Measurements from ENCODE around the gene C10orf105.
A peak's percentile ranks its signal among the peaks of the same experiment; 100 is the strongest.

The C10orf105 gene

DNA sequence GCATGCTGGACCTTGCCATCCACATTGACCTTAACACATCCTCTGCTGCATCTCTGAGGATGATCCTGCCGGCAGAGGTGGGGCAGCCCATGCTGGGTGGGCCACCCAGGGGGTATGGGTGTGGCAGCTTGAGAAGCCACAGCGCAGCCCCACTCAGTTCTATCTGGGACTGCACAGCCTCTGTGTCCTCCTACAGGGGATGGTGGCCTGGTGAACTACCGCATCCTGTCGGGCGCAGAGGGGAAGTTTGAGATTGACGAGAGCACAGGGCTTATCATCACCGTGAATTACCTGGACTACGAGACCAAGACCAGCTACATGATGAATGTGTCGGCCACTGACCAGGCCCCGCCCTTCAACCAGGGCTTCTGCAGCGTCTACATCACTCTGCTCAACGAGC, 12.2 kb upstream of the C10orf105 start:
- TF ChIP-seq REPIN1 (tag by site-specific recombination; IDR thresholded peaks at IDR 0.05; ENCODE audit: low read depth) (no peak), ZNF426 (tag by site-specific recombination; IDR thresholded peaks at IDR 0.05) (no peak), ZNF701 (tag by site-specific recombination; IDR thresholded peaks at IDR 0.05) (no peak), ELK4 (IDR thresholded peaks at IDR 0.05; ENCODE audit: borderline replicate concordance, low read depth, low read length) (no peak)
- H3K36me3 ChIP-seq (ENCODE audit: control insufficient read depth in 2 of 2, insufficient read depth in 1 of 2, low read length in 2 of 2) = no peaks in the 10 kb centered on the region
- no peak overlapping the region for H3K4me3 ChIP-seq (ENCODE audit: low read depth, low read length)
- no peaks in the 10 kb centered on the region; the same call in 1 of the 2 replicates for H3K4me1 ChIP-seq (ENCODE audit: control insufficient read depth, insufficient read depth, low read length)
- ChIA-PET POLR2A (no interaction called here), CTCF (interaction anchor here (1.0 kb wide), 1 partner anchor 23 kb away, joined by 3 read pairs; no protein-coding TSS in a partner anchor)
- H3K27ac ChIP-seq (ENCODE audit: extremely low read depth, low read depth, low read length) = no peak overlapping the region
- H3K9me3 ChIP-seq (ENCODE audit: control insufficient read depth, insufficient read depth, low read depth, low read length) = no peaks in the 10 kb centered on the region

DNA sequence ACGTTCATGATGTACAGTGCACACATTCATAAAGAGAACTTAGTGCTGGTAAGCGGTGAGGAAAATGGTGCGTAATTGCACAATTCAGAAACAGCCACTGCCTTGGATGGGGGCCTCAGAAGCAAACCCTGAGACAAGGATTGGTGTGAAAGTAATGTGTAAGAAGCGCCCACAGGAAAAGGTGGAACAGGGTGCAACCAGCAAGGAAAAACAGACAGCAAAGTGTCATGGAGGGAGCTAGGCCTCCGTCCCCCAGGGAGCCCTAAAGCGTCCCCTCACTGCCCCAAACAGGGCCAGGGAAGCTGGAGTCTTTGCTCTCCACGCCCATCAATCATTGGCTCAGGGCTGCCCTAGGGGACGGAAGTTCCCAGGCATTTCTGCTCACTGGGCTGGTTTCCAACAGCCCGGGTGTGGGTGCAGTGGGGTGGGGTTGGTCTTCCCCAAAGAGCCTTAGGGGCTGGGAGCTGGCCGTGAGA, 9.6 kb upstream of the C10orf105 start:
- H3K4me1 ChIP-seq (ENCODE audit: control insufficient read depth, insufficient read depth, low read length) = no peaks in the 10 kb centered on the region; the same call in 1 of the 2 replicates
- ChIA-PET CTCF (interaction anchor here (0.9 to 1.3 kb wide), 3 partner anchors 21 to 167 kb away, joined by 3 to 8 read pairs (median 4); no protein-coding TSS in a partner anchor), POLR2A (no interaction called here)
- no peak overlapping the region for H3K4me3 ChIP-seq (ENCODE audit: low read depth, low read length)
- no peaks in the 10 kb centered on the region for H3K9me3 ChIP-seq (ENCODE audit: control insufficient read depth, insufficient read depth, low read depth, low read length)
- no peak overlapping the region for H3K27ac ChIP-seq (ENCODE audit: extremely low read depth, low read depth, low read length)
- H3K36me3 ChIP-seq (ENCODE audit: control insufficient read depth in 2 of 2, insufficient read depth in 1 of 2, low read length in 2 of 2) = no peaks in the 10 kb centered on the region
- TF ChIP-seq PRDM1 (tag by site-specific recombination; IDR thresholded peaks at IDR 0.05) (no peak), ZNF792 (tag by site-specific recombination; IDR thresholded peaks at IDR 0.05) (no peak), ZNF223 (tag by site-specific recombination; IDR thresholded peaks at IDR 0.05) (no peak), SP2 (tag by site-specific recombination; IDR thresholded peaks at IDR 0.05) (peak; percentile 42), KLF1 (tag by site-specific recombination; IDR thresholded peaks at IDR 0.05) (peak; percentile 89), PATZ1 (tag by site-specific recombination; IDR thresholded peaks at IDR 0.05) (peak; percentile 59), KLF16 (tag by site-specific recombination; IDR thresholded peaks at IDR 0.05) (no peak), GLIS1 (tag by site-specific recombination; IDR thresholded peaks at IDR 0.05) (peak; percentile 43; the same call in 1 of the 2 replicates), ZFP69B (tag by site-specific recombination; IDR thresholded peaks at IDR 0.05) (no peak), ZNF549 (tag by site-specific recombination; IDR thresholded peaks at IDR 0.05) (no peak), ZNF596 (tag by site-specific recombination; IDR thresholded peaks at IDR 0.05) (no peak), SP3 (tag by site-specific recombination; IDR thresholded peaks at IDR 0.05) (no peak), IKZF3 (tag by site-specific recombination; IDR thresholded peaks at IDR 0.05) (no peak), ZNF341 (tag by site-specific recombination; IDR thresholded peaks at IDR 0.05; ENCODE audit: low read depth) (peak; percentile 30; the same call in 1 of the 2 replicates), TCF7L2 (IDR thresholded peaks at IDR 0.05; ENCODE audit: borderline replicate concordance, low read depth, low read length) (no peak), SP7 (tag by site-specific recombination; IDR thresholded peaks at IDR 0.05) (peak; percentile 50; the same call in 1 of the 2 replicates), ZBTB8A (tag by site-specific recombination; IDR thresholded peaks at IDR 0.05) (peak; percentile 72), ZNF138 (tag by site-specific recombination; IDR thresholded peaks at IDR 0.05; ENCODE audit: borderline replicate concordance) (no peak), ZIC2 (tag by site-specific recombination; IDR thresholded peaks at IDR 0.05) (peak; percentile 48), ZBTB20 (tag by site-specific recombination; IDR thresholded peaks at IDR 0.05) (peak; percentile 78), ZNF785 (tag by site-specific recombination; IDR thresholded peaks at IDR 0.05) (no peak), ZBTB17 (tag by site-specific recombination; IDR thresholded peaks at IDR 0.05) (no peak)
- TF ChIP-seq, protein P1, sequence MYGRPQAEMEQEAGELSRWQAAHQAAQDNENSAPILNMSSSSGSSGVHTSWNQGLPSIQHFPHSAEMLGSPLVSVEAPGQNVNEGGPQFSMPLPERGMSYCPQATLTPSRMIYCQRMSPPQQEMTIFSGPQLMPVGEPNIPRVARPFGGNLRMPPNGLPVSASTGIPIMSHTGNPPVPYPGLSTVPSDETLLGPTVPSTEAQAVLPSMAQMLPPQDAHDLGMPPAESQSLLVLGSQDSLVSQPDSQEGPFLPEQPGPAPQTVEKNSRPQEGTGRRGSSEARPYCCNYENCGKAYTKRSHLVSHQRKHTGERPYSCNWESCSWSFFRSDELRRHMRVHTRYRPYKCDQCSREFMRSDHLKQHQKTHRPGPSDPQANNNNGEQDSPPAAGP (tag by site-specific recombination; IDR thresholded peaks at IDR 0.05) = 0 out of 2 replicates have a peak, but pooled peaks have one; percentile 13
- TF ChIP-seq, protein P2, sequence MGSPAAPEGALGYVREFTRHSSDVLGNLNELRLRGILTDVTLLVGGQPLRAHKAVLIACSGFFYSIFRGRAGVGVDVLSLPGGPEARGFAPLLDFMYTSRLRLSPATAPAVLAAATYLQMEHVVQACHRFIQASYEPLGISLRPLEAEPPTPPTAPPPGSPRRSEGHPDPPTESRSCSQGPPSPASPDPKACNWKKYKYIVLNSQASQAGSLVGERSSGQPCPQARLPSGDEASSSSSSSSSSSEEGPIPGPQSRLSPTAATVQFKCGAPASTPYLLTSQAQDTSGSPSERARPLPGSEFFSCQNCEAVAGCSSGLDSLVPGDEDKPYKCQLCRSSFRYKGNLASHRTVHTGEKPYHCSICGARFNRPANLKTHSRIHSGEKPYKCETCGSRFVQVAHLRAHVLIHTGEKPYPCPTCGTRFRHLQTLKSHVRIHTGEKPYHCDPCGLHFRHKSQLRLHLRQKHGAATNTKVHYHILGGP (tag by site-specific recombination; IDR thresholded peaks at IDR 0.05) = no peak
- TF ChIP-seq, protein P3, sequence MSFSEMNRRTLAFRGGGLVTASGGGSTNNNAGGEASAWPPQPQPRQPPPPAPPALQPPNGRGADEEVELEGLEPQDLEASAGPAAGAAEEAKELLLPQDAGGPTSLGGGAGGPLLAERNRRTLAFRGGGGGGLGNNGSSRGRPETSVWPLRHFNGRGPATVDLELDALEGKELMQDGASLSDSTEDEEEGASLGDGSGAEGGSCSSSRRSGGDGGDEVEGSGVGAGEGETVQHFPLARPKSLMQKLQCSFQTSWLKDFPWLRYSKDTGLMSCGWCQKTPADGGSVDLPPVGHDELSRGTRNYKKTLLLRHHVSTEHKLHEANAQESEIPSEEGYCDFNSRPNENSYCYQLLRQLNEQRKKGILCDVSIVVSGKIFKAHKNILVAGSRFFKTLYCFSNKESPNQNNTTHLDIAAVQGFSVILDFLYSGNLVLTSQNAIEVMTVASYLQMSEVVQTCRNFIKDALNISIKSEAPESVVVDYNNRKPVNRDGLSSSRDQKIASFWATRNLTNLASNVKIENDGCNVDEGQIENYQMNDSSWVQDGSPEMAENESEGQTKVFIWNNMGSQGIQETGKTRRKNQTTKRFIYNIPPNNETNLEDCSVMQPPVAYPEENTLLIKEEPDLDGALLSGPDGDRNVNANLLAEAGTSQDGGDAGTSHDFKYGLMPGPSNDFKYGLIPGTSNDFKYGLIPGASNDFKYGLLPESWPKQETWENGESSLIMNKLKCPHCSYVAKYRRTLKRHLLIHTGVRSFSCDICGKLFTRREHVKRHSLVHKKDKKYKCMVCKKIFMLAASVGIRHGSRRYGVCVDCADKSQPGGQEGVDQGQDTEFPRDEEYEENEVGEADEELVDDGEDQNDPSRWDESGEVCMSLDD (tag by site-specific recombination; IDR thresholded peaks at IDR 0.05) = no peak
